Left ventricle myocardium inferior (tissue), 1 donor: Measurements from ENCODE around the gene CUL1. TPM values are rescaled to one million over a fixed set of nuclear protein-coding genes. Genes with fewer than 3 reads are reported as not detected.

ENCODE experiments used
- DNase-seq: peaks from one replicate; pipeline ENCODE4 v3.0.0-alpha.2; 2020
- H3K27ac ChIP-seq: fragments of 200-600 bp; replicated peaks from 2 replicates; pipeline ENCODE4 v1.8.0; 2021
- H3K27me3 ChIP-seq: fragments of 200-600 bp; 2 replicates; pipeline ENCODE4 v1.8.0; 2021; ENCODE audit warnings: low read depth
- H3K36me3 ChIP-seq: fragments of 200-600 bp; 2 replicates; pipeline ENCODE4 v1.8.0; 2021
- H3K4me1 ChIP-seq: fragments of 200-600 bp; 2 replicates; pipeline ENCODE4 v1.8.0; 2021
- H3K4me3 ChIP-seq: fragments of 200-600 bp; 2 replicates; pipeline ENCODE4 v1.8.0; 2021; ENCODE audit warnings: mild to moderate bottlenecking, moderate library complexity
- H3K9me3 ChIP-seq: fragments of 200-600 bp; replicated peaks from 2 replicates; pipeline ENCODE4 v1.8.0; 2021
- intact Hi-C: fragments of 100-400 bp; cut with micrococcal nuclease; formaldehyde crosslinking; loops from one replicate; pipeline ENCODE4 v1.11.0; 2022
- total RNA-seq: library from RNA; stranded (reverse); fragmentation: NEBNext Ultra II Directional; extraction: Animal tissue kit (Norgen Biotek cat#: 25700); gene quantifications from one replicate; pipeline ENCODE4 v1.2.1, GENCODE V29; 2021
- TF ChIP-seq, protein P1 (sequence below): fragments of 200-600 bp; IDR thresholded peaks from 2 replicates; pipeline ENCODE4 v1.8.0; 2021; ENCODE audit warnings: antibody characterized with exemption, mild to moderate bottlenecking, borderline replicate concordance
- donor health status: DM: no; HTN: yes; CAD: no; lungs with severe emphysema.

CUL1 gene
- total RNA-seq, 1 donor from 2014 or later: 48.2 TPM

GRCh38 chr7:148774471-148774870 lies 75.8 kb downstream of the CUL1 start:
- no peaks in the 10 kb centered on the region for H3K4me1 ChIP-seq
- DNase-seq: no peak
- H3K4me3 ChIP-seq: no peak overlapping the region
- H3K27me3 ChIP-seq: no peaks in the 10 kb centered on the region
- TF ChIP-seq, protein P1, sequence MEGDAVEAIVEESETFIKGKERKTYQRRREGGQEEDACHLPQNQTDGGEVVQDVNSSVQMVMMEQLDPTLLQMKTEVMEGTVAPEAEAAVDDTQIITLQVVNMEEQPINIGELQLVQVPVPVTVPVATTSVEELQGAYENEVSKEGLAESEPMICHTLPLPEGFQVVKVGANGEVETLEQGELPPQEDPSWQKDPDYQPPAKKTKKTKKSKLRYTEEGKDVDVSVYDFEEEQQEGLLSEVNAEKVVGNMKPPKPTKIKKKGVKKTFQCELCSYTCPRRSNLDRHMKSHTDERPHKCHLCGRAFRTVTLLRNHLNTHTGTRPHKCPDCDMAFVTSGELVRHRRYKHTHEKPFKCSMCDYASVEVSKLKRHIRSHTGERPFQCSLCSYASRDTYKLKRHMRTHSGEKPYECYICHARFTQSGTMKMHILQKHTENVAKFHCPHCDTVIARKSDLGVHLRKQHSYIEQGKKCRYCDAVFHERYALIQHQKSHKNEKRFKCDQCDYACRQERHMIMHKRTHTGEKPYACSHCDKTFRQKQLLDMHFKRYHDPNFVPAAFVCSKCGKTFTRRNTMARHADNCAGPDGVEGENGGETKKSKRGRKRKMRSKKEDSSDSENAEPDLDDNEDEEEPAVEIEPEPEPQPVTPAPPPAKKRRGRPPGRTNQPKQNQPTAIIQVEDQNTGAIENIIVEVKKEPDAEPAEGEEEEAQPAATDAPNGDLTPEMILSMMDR: no peak
- H3K27ac ChIP-seq: no peak overlapping the region
- intact Hi-C loops: no loop called here
- no peaks in the 10 kb centered on the region for H3K9me3 ChIP-seq
- peaks cover 70% of the 10 kb centered on the region for H3K36me3 ChIP-seq

DNA sequence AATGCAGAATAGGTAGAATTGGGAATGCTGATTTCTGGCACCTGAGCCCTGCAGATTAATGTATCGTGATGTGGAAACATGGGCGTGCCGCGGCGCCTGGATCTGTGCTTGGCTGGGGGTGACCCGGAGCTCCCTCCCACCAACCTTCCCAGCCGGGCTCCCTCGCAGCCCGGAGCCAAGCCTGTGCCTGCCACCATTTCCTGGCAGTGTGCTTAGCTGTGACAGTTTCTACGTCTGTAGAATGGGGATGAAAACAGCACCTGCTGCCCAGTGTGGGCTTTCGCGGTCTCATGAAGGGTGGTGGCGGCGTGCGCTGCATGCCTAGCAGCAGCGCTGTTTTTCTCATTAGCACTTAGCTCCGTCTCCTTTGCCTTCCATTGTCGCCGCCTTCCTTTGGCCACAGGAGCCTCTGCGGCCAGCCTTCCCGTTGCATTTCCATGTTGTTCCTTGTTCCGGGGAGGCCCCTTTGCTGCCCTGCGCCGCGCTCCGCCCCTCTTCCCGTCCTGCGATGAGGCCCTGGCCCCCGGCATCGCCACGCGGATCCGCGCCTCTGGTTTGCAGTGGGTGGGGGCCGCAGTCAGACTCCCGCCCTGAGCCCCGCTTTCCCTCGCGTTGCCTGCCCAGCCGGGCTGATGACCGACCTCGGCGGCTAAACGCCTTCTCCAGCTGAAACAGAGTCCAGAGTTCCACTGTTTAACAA lies 84.2 kb downstream of the CUL1 start:
- H3K4me3 ChIP-seq: no peak overlapping the region
- no peak for DNase-seq
- intact Hi-C loops: no loop called here
- TF ChIP-seq, protein P1: no peak
- H3K36me3 ChIP-seq: peaks cover 66% of the 10 kb centered on the region
- no peaks in the 10 kb centered on the region for H3K27me3 ChIP-seq
- H3K4me1 ChIP-seq: no peaks in the 10 kb centered on the region
- H3K27ac ChIP-seq: no peak overlapping the region
- no peaks in the 10 kb centered on the region for H3K9me3 ChIP-seq

DNA sequence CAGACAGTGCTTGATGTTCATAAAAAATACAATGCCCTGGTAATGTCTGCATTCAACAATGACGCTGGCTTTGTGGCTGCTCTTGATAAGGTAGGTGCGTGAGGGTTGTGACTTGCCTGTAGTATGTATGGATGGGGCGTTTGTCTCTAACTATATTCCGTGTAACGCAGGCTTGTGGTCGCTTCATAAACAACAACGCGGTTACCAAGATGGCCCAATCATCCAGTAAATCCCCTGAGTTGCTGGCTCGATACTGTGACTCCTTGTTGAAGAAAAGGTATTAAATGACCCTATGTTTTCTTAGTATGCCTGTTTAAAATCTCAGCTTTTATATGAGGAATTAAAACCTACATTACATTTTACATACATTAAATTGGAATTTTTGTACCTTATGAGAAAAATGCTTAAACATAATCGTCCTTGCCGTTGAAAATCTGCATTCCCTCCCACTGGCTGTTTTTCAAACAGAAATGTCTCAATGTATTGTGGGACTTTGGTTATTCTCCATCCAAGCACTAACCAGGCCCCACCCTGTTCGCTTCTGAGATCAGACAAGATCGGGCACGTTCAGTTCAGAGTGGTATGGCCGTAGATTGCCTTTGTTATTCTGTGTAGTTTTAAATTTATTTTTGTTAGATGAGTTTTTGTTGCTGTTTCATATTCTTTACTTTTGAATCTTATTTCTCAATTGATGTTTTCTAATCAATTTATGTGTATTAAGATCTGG lies 85.3 kb downstream of the CUL1 start:
- Histone ChIP-seq H3K27me3 (no peaks in the 10 kb centered on the region), H3K36me3 (peaks cover 73% of the 10 kb centered on the region), H3K27ac (no peak overlapping the region), H3K4me1 (no peaks in the 10 kb centered on the region), H3K9me3 (no peaks in the 10 kb centered on the region), H3K4me3 (no peak overlapping the region)
- intact Hi-C loops: no loop called here
- DNase-seq: no peak
- TF ChIP-seq, protein P1: no peak

DNA sequence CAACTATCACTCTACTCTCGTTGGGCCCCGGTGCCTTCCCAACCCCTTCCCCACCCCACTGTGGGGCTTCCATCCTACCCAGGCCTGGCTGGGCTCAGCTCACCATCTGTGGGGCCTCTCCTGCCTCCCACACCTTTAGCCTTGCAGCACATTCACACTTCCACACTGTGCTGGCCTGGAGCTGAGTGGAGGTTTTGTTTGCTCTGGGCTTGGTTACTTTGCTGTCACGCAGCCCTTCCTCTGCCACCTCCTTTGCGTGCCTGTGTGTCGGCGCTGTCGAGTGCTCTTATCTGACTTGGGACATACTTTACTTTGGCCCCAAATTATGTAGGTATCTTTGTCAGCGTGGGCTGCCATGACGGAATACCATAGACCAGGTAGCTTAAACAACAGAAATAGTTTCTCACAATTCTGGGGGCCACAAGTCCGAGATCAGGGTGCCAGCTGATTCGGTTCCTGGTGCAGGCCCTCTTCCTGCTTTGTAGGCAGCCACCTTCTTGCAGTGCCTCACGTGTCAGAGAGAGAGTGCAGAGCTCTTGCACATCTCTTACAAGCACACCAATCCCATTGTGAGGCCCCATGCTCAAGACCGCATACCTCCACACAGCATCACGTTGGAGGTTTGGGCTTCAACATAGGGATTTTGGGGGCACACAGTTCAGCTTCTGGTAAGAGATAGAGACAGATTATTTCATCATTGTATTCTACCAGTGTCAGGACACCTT lies 89.0 kb downstream of the CUL1 start:
- Histone ChIP-seq H3K27ac (no peak overlapping the region), H3K4me3 (no peak overlapping the region), H3K4me1 (no peaks in the 10 kb centered on the region), H3K36me3 (peaks cover 93% of the 10 kb centered on the region), H3K9me3 (no peaks in the 10 kb centered on the region), H3K27me3 (no peaks in the 10 kb centered on the region)
- TF ChIP-seq, protein P1: no peak
- intact Hi-C loops: no loop called here
- no peak for DNase-seq

- Histone ChIP-seq H3K9me3 (peaks cover 1% of the 10 kb centered on the region), H3K4me1 (no peaks in the 10 kb centered on the region), H3K4me3 (no peak overlapping the region), H3K36me3 (peaks cover 96% of the 10 kb centered on the region), H3K27me3 (no peaks in the 10 kb centered on the region), H3K27ac (no peak overlapping the region)
- intact Hi-C loops: no loop called here
- DNase-seq: no peak
- TF ChIP-seq, protein P1: no peak
Measured at GRCh38 chr7:148789220-148789619, 90.5 kb downstream of the CUL1 start.
